GM23338 (cell line): ENCODE data around the gene EEF2K. TPM values are rescaled to one million over a fixed set of nuclear protein-coding genes. Genes with fewer than 3 reads are reported as not detected.

Experiments
- ATAC-seq: fragments of 200-7000 bp; cut with Tn5 transposase; 3 replicates; pipeline ENCODE4 v1.9.1; 2020
- DNase-seq: peaks from one replicate; pipeline ENCODE4 v3.0.0-alpha.2; 2015; ENCODE audit warnings: low spot score
- H2AFZ ChIP-seq: fragments of 200-600 bp; sonication (generic); 2 replicates; pipeline ENCODE4 v1.8.0; 2016; ENCODE audit warnings: antibody characterized with exemption, mild to moderate bottlenecking, moderate library complexity
- H3F3A ChIP-seq: fragments of 200-600 bp; sonication (generic); replicated peaks from 2 replicates; pipeline ENCODE4 v1.8.0; 2017; ENCODE audit warnings: antibody characterized with exemption, mixed run types, low read depth
- H3K27ac ChIP-seq: fragments of 200-600 bp; sonication (generic); 2 replicates; pipeline ENCODE4 v1.6.1; 2016; ENCODE audit warnings: low read depth
- H3K27me3 ChIP-seq: fragments of 200-600 bp; sonication (generic); 2 replicates; pipeline ENCODE4 v1.8.0; 2016; ENCODE audit warnings: mild to moderate bottlenecking, mixed run types, moderate library complexity; ENCODE audit not compliant: insufficient read depth
- H3K36me3 ChIP-seq: fragments of 200-600 bp; sonication (generic); 2 replicates; pipeline ENCODE4 v1.8.0; 2016; ENCODE audit warnings: mild to moderate bottlenecking; ENCODE audit not compliant: insufficient read depth
- H3K4me1 ChIP-seq: fragments of 200-600 bp; sonication (generic); 2 replicates; pipeline ENCODE4 v1.8.0; 2016; ENCODE audit warnings: mild to moderate bottlenecking, moderate library complexity; ENCODE audit not compliant: insufficient read depth
- H3K4me2 ChIP-seq: fragments of 200-600 bp; sonication (generic); 2 replicates; pipeline ENCODE4 v1.7.1; 2017; ENCODE audit warnings: mixed run types
- H3K4me3 ChIP-seq: fragments of 200-600 bp; sonication (generic); 2 replicates; pipeline ENCODE4 v1.6.1; 2016; ENCODE audit warnings: mixed run types
- H3K79me2 ChIP-seq: fragments of 200-600 bp; sonication (generic); replicated peaks from 2 replicates; pipeline ENCODE4 v1.8.0; 2017; ENCODE audit warnings: mild to moderate bottlenecking; ENCODE audit not compliant: insufficient read depth
- H3K9me2 ChIP-seq: fragments of 200-600 bp; sonication (generic); 2 replicates; pipeline ENCODE4 v1.8.0; 2017; ENCODE audit not compliant: insufficient read depth
- H4K20me1 ChIP-seq: fragments of 200-600 bp; sonication (generic); replicated peaks from 2 replicates; pipeline ENCODE4 v1.8.0; 2017; ENCODE audit warnings: mild to moderate bottlenecking; ENCODE audit not compliant: insufficient read depth
- H3K27ac Mint-ChIP-seq: 2 replicates; pipeline ENCODE4 v1.8.0; 2020; ENCODE audit warnings: inconsistent platforms, mild to moderate bottlenecking, moderate library complexity, mixed read lengths
- H3K27me3 Mint-ChIP-seq: 3 replicates; pipeline ENCODE4 v1.8.0; 2022; ENCODE audit warnings: low read depth, mild to moderate bottlenecking, moderate library complexity, mixed read lengths, inconsistent platforms; ENCODE audit not compliant: insufficient read depth, poor library complexity
- H3K36me3 Mint-ChIP-seq: 3 replicates; pipeline ENCODE4 v1.8.0; 2021; ENCODE audit warnings: low read depth, mild to moderate bottlenecking, inconsistent platforms, moderate library complexity, mixed read lengths
- H3K4me1 Mint-ChIP-seq: 3 replicates; pipeline ENCODE4 v1.8.0; 2020; ENCODE audit warnings: mild to moderate bottlenecking, inconsistent platforms, mixed read lengths
- H3K4me3 Mint-ChIP-seq: 3 replicates; pipeline ENCODE4 v1.8.0; 2021; ENCODE audit warnings: moderate library complexity, mild to moderate bottlenecking, inconsistent platforms, mixed read lengths
- H3K9me3 Mint-ChIP-seq: 3 replicates; pipeline ENCODE4 v1.8.0; 2020; ENCODE audit warnings: moderate library complexity, mild to moderate bottlenecking, inconsistent platforms, mixed read lengths
- CREB1 ChIP-seq: fragments of 250-450 bp; sonication (Bioruptor Pico); IDR thresholded peaks from 2 replicates; pipeline ENCODE4 v1.5.0; 2020; ENCODE audit warnings: low read depth, mild to moderate bottlenecking, moderate library complexity
- CTCF ChIP-seq, 2 experiments: fragments of 200-600 bp in 1 of 2; sonication (generic) in 1 of 2; conservative IDR thresholded peaks; 2 replicates each; pipeline versions ENCODE4 v1.5.1 to v1.6.1; 2016 to 2017; ENCODE audit warnings: antibody characterized with exemption in 2 of 2, low read depth in 2 of 2, mild to moderate bottlenecking in 2 of 2, moderate library complexity in 1 of 2
- ETS1 ChIP-seq: IDR thresholded peaks from 2 replicates; pipeline ENCODE4 v1.6.1; 2016; ENCODE audit warnings: antibody characterized with exemption
- EZH2 ChIP-seq: fragments of 200-600 bp; sonication (generic); IDR thresholded peaks from one replicate; pipeline ENCODE4 v1.8.0; 2017; ENCODE audit warnings: antibody characterized with exemption, mild to moderate bottlenecking, low read depth; ENCODE audit not compliant: unreplicated experiment
- EZH2phosphoT487 ChIP-seq: fragments of 200-600 bp; sonication (generic); IDR thresholded peaks from one replicate; pipeline ENCODE4 v1.8.1; 2018; ENCODE audit warnings: antibody characterized with exemption; ENCODE audit not compliant: unreplicated experiment
- JUNB ChIP-seq: IDR thresholded peaks from one replicate; pipeline ENCODE4 v1.6.1; 2016; ENCODE audit warnings: antibody characterized with exemption; ENCODE audit not compliant: unreplicated experiment
- NANOG ChIP-seq: IDR thresholded peaks from 2 replicates; pipeline ENCODE4 v1.6.1; 2016; ENCODE audit warnings: antibody characterized with exemption, borderline replicate concordance
- POLR2AphosphoS5 ChIP-seq: IDR thresholded peaks from 2 replicates; pipeline ENCODE4 v1.6.1; 2016; ENCODE audit warnings: antibody characterized with exemption, low read depth
- REST ChIP-seq: IDR thresholded peaks from one replicate; pipeline ENCODE4 v1.6.1; 2018; ENCODE audit warnings: antibody characterized with exemption; ENCODE audit not compliant: unreplicated experiment
- STAT1 ChIP-seq: IDR thresholded peaks from one replicate; pipeline ENCODE4 v1.6.1; 2016; ENCODE audit warnings: antibody characterized with exemption; ENCODE audit not compliant: unreplicated experiment
- ZNF114 ChIP-seq: fragments of 250-450 bp; sonication (Bioruptor Pico); IDR thresholded peaks from 2 replicates; pipeline ENCODE4 v1.5.0; 2020; ENCODE audit warnings: mild to moderate bottlenecking, moderate library complexity
- ZNF331 ChIP-seq: fragments of 250-450 bp; sonication (Bioruptor Pico); IDR thresholded peaks from 2 replicates; pipeline ENCODE4 v1.5.0; 2020; ENCODE audit warnings: low read depth, mild to moderate bottlenecking, moderate library complexity
- ZNF462 ChIP-seq: fragments of 250-450 bp; sonication (Bioruptor Pico); IDR thresholded peaks from 2 replicates; pipeline ENCODE4 v1.5.0; 2020; ENCODE audit warnings: mild to moderate bottlenecking, moderate library complexity
- polyA plus RNA-seq: library from polyadenylated mRNA; unstranded; fragments of >200 nt; fragmentation: Nextera tagmentation; extraction: Ambion mirVana; gene quantifications from 2 replicates; pipeline ENCODE4 v1.2.1, GENCODE V29; 2016
- total RNA-seq: library from RNA; depleted of rRNA; stranded (reverse); fragments of >200 nt; shearing (Covaris generic); gene quantifications from 2 replicates; pipeline ENCODE4 v1.2.3, GENCODE V29; 2014

EEF2K gene
- total and polyA plus RNA-seq, 2 experiments from 2014 or later, result 5.4 to 23.9 TPM

- peaks cover 34% of the 10 kb centered on the region for H4K20me1 ChIP-seq
- H3K9me2 ChIP-seq, result no peaks in the 10 kb centered on the region
- H3K4me2 ChIP-seq, result no peak overlapping the region
- TF ChIP-seq CREB1 (CRISPR knock-in tag) (no peak), JUNB (no peak), REST (no peak), ZNF331 (CRISPR knock-in tag) (no peak), ETS1 (no peak), EZH2phosphoT487 (no peak), ZNF114 (CRISPR knock-in tag) (no peak), POLR2AphosphoS5 (no peak), STAT1 (no peak), ZNF462 (no peak), NANOG (no peak), EZH2 (no peak), CTCF (conservative IDR thresholded peaks at IDR 0.05; ENCODE audit: low read depth in 2 of 2) (no peak)
- DNase-seq (no peak), ATAC-seq (no peak)
- H3K36me3 Mint-ChIP-seq, result peaks cover 60% of the 10 kb centered on the region
- peaks cover 10% of the 10 kb centered on the region; the same call in 2 of the 3 replicates for H3K4me1 Mint-ChIP-seq
- no peak overlapping the region for H3K27ac ChIP-seq
- H3K4me3 ChIP-seq, result no peak overlapping the region
- H3K27me3 Mint-ChIP-seq, result peaks cover 10% of the 10 kb centered on the region
- no peak overlapping the region for H3K4me3 Mint-ChIP-seq
- peaks cover 15% of the 10 kb centered on the region for H3F3A ChIP-seq
- H3K27ac Mint-ChIP-seq, result no peak overlapping the region
- no peaks in the 10 kb centered on the region; the same call in 2 of the 3 replicates for H3K9me3 Mint-ChIP-seq
- H3K4me1 ChIP-seq, result 0 out of 2 replicates have a peak, but pooled peaks cover 3% of the 10 kb centered on the region
- H2AFZ ChIP-seq, result no peak overlapping the region
- H3K79me2 ChIP-seq, result peaks cover 74% of the 10 kb centered on the region
- H3K36me3 ChIP-seq, result peaks cover 4% of the 10 kb centered on the region; the same call in 1 of the 2 replicates
- H3K27me3 ChIP-seq, result no peaks in the 10 kb centered on the region
Observed at GRCh38 chr16:22304411-22304810, 98.3 kb downstream of the EEF2K start.
